NT2/D1 (cell line): Measurements from ENCODE around the gene PRR15.

Experiments
- SUZ12 ChIP-seq: IDR thresholded peaks from 2 replicates; pipeline ENCODE4 v1.6.1; 2011; ENCODE audit not compliant: insufficient read length, insufficient read depth; ENCODE audit errors: extremely low read depth
- YY1 ChIP-seq: IDR thresholded peaks from 2 replicates; pipeline ENCODE4 v1.6.1; 2011; ENCODE audit not compliant: insufficient read length, insufficient read depth
- ZNF274 ChIP-seq: IDR thresholded peaks from 2 replicates; pipeline ENCODE4 v1.6.1; 2011; ENCODE audit warnings: mild to moderate bottlenecking, low read depth, low read length

DNA sequence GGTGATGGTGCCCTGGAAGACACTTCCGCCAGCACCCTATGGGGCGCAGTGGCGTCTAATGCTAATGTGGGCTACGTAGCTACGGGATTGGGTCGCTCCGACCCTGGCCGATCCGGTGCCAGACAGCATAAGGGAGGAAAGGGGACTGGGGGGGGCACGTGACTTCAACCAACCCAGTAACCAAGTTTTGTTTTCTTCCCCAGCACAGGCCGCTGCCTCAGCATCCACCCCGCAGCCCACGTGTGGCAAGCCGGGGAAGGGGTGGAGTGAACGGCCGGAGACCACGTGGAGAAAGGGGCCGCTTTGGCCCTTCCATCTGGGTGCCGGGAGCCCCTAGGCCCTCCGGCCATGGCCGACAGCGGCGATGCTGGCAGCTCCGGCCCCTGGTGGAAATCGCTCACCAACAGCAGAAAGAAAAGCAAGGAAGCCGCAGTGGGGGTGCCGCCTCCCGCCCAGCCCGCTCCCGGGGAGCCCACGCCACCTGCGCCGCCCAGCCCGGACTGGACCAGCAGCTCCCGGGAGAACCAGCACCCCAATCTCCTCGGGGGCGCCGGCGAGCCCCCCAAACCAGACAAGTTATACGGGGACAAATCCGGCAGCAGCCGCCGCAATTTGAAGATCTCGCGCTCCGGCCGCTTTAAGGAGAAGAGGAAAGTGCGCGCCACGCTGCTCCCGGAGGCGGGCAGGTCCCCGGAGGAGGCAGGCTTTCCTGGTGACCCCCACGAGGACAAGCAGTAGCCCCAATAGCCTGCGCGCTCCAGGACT is 2.5 kb downstream of the PRR15 start:
- TF ChIP-seq ZNF274 (no peak), YY1 (no peak), SUZ12 (no peak)
